GF-D8 (cell line): ENCODE data around the gene PRR22.
A peak's percentile ranks its signal among the peaks of the same experiment; 100 is the strongest.

Experiments used
- DNase-seq: peaks from one replicate; lab custom pipeline; 2025; lab: John Stamatoyannopoulos, UW

PRR22 gene

DNA sequence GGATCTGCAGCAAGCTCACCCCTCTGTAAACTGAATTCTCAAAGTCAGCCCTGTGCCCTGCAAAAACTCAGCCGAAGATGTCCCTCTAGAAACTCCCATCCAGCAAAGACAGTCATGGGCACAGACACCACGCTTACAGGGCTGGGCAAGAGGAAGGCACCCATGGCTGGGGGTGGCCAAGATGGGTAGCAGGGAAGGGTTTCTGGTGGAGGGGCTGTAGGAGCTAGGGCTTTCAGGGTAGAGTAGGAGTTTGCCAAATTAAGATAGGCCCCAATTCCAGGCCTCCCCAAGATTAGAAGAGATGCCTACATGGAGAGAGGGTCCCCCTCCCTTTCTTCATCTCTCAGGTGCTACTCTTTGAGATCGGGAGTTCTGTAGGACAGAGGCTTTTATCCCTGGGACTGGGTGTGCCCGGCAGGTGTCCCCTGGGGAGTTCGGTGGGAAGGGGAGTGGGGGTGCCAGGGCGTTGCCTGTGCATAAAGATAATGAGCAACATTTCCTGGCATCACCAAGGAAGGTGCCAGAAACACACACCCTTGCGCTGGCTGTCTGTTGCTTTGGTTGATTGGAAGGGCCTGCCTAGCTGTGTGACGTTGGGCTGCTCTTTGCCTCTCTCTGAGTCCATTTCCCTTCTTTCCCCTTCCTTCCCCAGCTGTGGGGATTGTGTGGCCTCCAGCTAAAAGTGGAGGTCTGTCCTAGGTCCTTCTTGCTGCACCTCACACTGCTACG is 29.7 kb upstream of the PRR22 start:
- no peak for DNase-seq

DNA sequence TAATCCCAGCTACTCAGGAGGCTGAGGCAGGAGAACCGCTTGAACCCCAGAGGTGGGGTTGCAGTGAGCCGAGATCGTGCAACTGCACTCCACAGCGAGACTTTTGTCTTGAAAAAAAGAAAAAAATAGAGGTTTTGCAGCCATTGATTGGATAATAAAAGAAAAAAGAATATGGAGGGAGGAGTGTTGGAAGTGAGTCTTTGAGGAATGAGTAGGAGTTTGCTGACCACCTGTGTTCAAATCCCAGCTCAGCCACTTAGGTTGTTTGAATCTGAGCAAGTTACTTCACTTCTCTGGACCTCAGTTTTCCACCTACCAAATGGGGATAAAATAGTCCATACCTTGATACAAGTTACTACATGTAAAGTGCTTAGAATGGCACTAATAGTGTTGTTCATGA is 26.6 kb upstream of the PRR22 start:
- no peak for DNase-seq

DNA sequence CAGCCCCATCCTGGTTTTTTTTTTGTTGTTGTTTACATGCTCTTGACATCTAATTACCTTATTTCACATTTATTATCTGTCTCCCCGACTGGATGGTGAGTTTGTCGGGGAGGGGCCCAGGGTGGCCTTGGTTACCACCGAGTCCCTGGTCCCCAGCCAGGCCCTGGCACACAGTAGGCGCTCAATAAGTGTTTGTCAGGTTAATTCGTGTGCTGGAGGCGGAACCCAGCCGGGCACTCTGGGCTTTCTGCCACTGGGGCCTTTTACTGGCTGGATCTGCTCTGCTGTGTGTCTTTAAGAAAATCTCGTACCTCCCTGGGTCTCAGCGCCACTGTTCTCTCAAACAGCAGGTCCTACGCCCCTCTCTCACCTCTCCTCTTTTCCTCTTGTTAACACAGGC is 24.9 kb upstream of the PRR22 start:
- no peak for DNase-seq

GRCh38 chr19:5809053-5809452 is 24.5 kb upstream of the PRR22 start:
- DNase-seq, result peak; percentile 8

DNA sequence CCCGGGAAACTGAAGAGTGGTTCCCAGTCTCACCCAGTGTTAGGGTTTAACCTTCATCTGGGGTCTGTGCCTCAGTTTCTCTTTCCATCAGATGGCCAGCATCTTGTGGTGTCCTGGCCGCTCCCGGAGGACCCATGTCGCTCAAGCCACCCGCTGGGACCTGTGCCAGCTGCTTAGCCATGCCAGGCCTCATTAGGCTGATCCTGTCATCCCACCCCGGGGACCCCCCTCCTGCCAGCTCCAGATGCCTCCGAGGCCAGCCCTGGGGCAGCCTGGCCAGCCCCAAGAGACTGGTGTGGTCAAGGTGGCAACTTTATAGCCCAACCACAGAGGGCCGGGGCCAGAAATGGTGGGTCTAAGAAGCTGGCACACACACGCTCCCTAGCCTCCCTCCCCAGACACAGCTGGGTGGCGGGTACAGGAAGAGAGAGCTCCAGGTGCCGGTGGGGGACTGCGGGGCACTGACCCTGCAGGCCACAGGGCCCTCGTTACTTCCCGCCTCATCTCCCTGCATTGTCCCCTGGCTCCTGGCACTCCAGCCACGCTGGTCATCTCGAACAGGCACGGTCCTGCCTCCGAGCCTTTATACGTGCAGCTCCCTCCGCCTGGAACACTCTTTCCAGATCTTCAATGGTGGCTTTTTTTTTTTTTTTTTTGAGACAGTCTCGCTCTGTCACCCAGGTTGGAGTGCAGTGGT is 23.7 kb upstream of the PRR22 start:
- no peak for DNase-seq

GRCh38 chr19:5806905-5807304 is 22.4 kb upstream of the PRR22 start:
- DNase-seq, result no peak

DNA sequence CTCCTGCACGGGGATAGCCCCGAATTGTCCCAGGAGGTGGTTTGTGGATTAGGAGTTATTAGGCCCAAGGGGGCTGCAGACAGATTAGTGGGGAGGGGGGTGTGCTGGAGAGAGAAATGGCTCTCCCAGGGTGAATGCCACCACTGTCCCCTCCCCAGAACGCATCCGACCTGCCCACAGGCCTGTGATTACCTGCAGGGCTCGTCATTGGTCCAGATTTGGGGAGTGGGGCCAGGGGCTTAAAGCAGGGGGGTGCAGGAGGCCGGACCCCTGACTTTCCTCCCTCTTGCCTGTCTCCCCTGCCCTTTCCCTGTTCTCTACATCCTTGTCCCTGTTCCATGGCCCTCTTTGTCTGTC is 21.6 kb upstream of the PRR22 start:
- DNase-seq, result no peak

GRCh38 chr19:5805462-5806132 is 21.1 kb upstream of the PRR22 start:
- no peak for DNase-seq

DNA sequence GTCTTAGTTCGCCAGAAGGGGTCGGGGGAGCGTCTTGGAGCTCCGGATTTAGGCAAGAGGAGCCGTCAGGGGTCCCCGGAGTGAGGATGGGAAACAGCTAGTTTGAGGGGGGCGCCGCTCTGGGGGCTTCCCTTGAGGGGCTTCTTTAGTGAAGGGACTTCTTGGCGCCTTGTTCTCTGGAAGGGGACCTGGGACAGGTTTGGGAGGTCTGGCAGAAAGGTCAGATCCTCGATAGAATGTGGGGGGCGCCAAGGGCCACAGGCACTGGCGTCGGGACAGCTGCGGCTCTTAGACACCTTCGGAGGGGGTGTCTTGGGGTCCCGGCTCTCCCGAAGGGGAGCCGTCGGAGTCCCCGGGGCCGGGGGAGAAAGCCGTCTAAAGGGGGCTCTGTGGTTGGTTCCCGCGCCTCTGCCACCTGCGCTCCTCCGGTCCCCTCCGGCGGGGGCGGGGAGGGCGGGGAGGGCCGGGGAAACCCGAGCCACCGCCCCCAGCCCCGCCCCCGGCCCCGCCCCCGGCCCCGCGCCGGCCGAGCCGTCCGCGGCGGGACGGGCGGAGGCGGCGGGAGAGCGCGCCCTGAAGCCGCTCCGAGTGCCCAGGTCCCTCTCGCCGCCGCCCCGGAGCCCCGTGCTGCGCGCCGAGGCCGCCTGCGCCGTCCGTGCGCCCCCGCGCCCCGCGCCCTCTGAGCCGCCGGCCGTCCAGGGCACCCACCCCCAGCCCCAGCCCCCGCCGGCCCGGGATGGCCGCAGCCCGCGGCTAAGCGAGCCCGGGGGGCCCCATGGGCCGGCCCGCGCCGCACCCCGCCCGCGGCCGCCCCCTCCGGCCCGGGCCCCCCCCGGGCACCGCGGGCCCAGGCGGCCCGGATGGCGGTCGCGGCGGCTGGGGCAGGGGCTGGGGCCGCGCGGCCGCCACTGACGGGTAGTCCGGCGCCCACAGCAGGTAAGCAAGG is 20.2 kb upstream of the PRR22 start, which contains the start of gene NRTN:
NRTN (plus strand) TSS at position 552 of the 946 bp plus-strand sequence. CDS start 19,099 bp downstream, outside the sequence.
- DNase-seq, result no peak

DNA sequence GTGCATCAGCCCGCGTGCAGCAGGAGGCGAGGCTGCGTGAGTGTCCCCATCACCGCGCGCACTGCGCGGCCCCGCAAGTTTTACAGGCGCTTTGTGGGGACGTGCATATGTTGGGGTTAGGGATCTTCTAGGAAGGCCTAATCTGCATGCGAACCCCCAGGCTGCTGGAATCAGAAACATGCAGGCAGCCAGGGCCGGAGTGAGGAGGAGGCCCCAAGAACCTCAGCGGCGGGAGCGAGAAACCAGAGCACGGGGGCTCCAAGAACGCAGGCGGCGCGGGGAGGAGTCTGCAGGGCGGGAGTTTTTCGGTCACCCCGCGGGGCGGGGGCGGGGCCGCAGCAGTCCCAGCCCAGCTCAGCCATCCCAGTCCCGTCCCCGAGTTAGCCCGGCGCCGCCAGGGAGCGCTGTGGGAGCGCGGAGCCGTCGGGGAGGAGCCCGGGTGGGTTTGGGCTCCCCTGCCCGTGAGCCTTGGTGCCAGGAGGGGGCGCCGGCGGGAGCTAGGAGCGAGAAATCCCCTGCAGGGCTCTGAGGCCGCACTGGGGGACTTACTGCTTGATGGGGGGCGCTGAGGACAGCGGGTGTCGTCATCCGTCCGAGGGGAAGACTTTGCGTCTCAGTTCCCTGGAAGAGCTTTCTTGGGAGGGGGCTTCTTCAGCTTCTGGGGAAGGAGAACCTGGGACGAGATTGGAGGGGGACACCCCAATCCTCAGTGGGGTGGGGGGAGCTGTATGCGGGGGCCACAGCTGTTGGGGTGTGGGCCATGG is 19.4 kb upstream of the PRR22 start:
- DNase-seq, result peak; percentile 76

- DNase-seq, result no peak
Measured at GRCh38 chr19:5803441-5803751, 18.9 kb upstream of the PRR22 start.

DNA sequence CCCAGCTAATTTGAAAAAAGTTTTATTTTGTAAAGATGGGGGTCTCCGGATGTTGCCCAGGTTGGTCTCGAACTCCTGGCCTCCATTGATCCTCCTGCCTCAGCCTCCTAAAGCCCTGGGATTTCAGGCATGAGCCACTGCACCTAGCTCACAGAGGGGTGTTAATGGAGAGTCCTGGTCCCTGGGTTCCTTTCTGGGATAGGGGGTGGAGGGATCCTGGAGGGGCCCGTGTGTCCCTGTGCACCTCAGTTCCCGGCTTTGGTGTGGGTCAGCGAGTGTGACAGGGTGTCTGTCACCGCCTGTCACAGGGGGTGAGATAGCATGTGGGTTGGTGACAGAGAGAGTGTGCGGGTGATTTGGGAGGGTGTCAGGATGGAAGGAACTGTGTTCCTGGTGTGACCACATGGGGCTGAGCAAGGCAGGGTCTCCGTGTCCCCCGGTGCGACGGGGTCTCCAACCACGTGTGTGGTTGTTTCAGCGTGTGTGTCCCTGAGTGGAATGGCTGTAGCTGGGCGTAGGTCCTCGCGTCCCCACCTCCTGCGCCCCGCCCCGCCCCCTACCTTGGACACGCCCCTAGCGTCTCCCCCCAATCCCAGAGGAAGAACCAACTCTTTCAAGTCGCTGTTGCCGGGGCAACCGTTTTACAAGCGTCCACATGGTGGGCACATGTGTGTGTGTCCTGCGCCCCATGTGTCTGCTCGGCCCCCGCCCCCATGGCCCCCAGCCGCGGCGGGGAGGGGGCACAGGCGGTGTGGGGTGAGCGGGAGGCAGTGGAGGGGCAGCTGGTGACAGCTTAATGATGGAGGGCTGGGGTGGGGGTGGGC is 17.5 kb upstream of the PRR22 start:
- no peak for DNase-seq

DNA sequence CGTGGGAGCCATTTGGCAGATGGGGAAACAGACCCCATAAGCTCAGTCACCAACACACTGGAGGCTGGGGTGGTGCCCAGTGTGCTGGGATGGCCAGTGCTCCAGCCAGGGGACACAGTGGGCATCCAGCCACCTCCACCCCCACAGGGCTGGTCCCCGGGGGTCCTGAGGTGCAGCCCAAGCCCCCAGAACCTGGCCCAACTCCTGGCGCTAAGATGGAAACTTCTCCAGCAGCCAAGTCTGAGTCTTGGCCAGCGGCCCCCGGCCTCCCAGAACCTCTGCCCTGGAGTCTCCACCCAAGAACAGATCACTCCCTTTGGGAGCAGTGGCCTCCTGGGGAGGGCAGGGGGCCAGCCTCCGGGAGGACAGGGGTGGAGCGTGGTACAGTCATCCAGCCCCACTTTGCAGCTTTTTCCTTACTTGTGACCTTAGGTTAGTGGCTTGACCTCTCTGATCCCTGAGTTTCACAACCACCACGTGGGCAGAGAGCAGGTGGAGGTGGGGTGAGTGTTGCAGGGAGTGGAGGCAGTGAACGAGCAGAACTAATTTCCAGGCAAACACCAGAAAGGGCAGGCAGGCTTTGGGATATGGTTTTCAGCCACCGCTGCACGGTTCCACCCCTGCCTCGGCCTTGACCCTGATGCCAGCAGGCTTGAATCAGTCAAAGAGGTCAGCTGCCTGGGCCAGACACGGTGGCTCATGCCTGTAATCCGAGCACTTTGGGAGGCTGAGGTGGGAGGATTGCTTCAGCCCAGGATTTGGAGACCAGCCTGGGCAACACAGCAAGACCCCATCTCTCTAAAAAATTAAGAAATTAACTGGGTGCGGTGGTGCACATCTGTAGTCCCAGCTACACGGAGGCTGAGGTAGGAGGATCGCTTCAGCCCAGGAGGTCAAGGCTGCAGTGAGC is 16.1 kb upstream of the PRR22 start:
- no peak for DNase-seq

DNA sequence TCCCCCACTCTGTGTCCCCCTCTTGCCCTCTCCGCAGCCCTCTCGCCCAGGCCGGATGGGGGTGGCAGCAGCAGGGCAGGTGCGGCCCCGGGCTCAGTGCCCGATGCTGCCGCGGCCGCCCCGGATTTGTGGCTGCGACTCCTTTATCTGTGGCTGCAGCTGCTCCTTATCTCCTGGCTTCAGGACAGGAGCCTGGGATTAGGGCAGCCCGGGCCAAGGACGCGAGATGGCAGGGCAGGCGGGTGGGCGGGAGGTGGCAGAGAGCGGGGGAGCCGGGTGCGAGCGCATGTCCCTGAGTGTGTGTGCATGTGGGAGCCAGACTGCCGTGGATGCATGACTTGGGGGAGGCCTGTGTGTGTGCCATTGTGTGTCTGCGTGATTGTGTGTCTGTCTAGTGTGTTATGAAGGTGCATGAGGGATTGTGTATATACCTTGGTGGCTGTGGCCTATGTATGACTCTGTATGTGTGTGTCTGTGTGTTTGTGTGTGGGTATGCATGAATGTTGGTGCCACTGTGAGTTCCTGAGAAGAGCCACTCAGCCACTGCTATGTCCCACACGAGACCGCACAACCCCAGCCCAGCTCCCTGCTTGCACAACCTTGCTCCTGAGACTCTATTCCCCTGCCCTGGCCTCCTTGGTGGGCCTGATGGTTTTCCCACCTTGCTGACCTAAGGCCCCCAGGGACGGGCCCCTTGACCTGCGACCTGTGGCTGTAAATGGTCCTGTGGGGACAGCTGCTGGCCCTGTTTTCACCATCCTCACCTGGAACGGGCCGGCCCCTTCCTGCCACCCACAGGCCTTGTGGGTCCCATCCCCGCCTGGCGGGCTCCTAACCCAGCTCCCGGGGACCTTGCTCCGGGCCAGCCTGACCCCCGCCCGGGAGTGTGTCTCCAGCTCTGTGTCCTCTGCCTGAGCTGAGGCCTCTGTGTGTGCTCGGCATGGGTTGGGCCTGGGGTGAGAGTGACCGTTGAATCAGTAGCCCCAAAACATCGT is 15.0 kb upstream of the PRR22 start:
- DNase-seq, result peak; percentile 82

DNA sequence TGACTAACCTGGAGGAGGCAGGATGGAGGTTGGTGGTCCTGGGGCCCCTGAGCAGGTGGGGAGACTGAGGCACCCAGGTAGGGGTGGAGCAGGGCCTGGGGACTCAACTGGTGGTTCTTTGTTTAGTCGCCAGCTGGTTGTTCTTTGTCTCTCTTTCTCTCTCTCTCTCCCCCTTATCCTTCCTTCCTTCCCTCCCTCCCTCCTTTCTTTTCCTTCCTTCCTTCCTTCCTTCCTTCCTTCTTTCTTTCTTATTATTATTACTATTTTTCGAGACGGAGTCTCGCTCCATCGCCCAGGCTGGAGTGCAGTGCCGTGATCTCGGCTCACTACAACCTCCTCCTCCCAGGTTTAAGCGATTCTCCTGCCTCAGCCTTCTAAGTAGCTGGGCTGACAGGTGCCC is 13.7 kb upstream of the PRR22 start:
- DNase-seq, result no peak

DNA sequence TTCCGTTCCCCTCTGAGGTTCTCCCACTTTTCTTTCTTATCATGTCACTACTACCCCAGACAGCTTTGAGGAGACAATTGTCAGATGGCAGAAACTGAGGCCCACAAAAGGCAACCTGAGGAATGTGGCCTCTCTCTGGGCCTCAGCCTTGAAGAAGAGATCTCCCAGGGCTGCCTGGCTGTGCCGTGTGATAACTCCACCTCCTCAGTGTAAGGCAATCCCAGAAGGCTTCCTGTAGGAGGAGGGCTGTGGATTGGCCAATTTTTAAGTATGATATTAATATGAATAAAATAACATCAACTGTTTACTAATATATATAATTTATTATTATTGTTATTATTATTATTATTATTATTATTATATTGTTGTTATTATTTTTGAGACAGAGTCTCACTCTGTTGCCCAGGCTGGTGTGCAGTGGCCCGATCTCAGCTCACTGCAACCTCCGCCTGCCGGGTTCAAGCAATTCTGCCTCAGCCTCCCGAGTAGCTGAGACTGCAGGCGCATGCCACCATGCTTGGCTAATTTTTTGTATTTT is 10.9 kb upstream of the PRR22 start:
- DNase-seq, result no peak

GRCh38 chr19:5793188-5793587 is 8.6 kb upstream of the PRR22 start:
- no peak for DNase-seq

DNA sequence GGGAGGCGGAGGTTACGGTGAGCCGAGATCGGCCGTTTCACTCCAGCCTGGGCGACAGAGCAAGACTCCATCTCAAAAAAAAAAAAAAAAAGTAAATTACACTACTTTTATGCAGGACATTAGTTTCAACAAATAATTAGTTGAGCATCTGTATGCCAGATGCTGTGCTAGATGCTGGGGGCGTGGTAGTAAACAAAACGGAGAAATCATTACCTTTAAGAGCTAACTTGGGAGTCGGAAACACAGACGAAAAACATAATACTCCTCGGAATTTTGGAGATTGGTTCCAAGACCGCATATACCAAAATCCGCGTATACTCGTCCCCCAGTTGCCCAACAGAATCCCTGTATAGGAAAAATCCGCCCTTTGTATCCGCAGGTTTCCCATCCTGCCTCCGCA is 7.7 kb upstream of the PRR22 start:
- DNase-seq, result no peak
